H4 (cell line): ENCODE data around the gene SCUBE1. TPM values are rescaled to one million over a fixed set of nuclear protein-coding genes. Genes with fewer than 3 reads are reported as not detected.

Source experiments
- DNase-seq: peaks from one replicate; pipeline ENCODE4 v3.0.0-alpha.2; 2015; ENCODE audit warnings: low spot score
- total RNA-seq: library from RNA; depleted of rRNA; stranded (reverse); fragments of >200 nt; shearing (Covaris generic); gene quantifications from 2 replicates; pipeline ENCODE4 v1.2.3, GENCODE V29; 2014

The SCUBE1 gene
- total RNA-seq, 1 experiment from 2014 or later, result 0.04 TPM

GRCh38 chr22:43217285-43218030 is 125.7 kb downstream of the SCUBE1 start:
- DNase-seq, result no peak

DNA sequence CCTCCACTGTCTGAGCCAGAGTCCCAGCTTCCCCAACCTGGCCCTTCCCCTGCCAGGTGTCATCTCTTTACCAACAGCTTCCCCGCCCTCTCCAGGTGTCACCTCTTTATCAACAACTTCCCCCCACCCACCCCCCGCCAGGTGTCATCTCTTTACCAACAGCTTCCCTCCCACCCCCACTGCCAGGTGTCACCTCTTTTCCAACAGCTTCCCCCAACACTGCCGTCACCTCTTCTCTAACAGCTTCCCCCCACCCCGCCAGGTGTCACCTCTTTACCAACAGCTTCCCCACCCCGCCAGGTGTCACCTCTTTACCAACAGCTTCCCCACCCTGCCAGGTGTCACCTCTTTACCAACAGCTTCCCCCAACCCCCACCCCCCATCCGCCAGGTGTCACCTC is 126.4 kb downstream of the SCUBE1 start:
- DNase-seq, result no peak

- DNase-seq, result no peak
Measured at GRCh38 chr22:43213962-43214361, 129.2 kb downstream of the SCUBE1 start.

- no peak for DNase-seq
Measured at GRCh38 chr22:43213051-43213450, 130.1 kb downstream of the SCUBE1 start.

DNA sequence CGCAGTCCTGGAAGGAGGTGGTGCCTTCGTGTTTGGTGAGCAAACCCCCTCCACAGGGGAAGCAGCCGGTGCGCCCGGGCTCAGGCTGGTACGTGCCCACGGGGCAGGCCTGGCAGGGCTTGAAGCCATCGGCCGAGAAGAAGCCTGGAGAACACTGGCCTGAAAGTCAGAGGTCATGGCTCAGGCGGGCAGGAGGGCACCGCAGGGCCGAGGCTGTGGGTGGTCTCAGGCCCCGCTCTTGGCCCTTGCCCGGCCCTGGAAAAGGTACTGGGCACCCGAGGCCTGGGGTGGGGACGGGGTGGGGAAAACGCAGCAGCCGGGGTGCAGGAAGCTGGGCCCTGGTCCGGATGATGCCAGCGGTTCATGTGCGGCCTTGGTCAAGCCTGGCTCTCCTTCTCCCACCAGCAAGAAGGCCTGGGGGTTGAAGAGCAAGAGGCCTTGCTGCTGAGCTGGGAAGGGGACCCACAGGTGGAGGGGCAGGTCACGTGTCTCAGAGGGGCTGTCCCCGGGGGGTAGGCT is 130.7 kb downstream of the SCUBE1 start:
- no peak for DNase-seq

- DNase-seq, result no peak
Measured at GRCh38 chr22:43211941-43212433, 131.2 kb downstream of the SCUBE1 start.

GRCh38 chr22:43210631-43211515 is 132.3 kb downstream of the SCUBE1 start:
- no peak for DNase-seq

DNA sequence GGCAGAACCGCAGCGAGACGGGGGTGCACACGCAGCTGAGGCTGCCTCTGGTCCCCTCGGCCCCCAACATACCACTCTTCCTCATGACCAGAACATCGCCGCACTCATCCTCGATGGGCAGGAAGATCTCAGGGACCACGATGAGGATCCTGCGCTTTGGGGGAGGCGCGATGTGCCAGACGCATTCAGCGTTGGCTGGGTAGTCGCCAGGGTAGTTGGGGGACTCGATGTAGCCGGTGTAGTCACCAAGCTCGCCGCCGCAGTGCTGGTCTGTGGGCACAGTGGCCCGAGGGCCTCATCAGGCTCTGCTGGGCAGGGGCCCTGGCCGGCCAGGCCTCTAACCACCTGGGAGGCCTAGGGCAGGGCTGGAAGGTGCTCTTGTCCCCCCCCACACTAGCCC is 133.2 kb downstream of the SCUBE1 start:
- no peak for DNase-seq

- no peak for DNase-seq
Measured at GRCh38 chr22:43209523-43209890, 133.7 kb downstream of the SCUBE1 start.

GRCh38 chr22:43208703-43209522 is 134.3 kb downstream of the SCUBE1 start:
- DNase-seq, result no peak

DNA sequence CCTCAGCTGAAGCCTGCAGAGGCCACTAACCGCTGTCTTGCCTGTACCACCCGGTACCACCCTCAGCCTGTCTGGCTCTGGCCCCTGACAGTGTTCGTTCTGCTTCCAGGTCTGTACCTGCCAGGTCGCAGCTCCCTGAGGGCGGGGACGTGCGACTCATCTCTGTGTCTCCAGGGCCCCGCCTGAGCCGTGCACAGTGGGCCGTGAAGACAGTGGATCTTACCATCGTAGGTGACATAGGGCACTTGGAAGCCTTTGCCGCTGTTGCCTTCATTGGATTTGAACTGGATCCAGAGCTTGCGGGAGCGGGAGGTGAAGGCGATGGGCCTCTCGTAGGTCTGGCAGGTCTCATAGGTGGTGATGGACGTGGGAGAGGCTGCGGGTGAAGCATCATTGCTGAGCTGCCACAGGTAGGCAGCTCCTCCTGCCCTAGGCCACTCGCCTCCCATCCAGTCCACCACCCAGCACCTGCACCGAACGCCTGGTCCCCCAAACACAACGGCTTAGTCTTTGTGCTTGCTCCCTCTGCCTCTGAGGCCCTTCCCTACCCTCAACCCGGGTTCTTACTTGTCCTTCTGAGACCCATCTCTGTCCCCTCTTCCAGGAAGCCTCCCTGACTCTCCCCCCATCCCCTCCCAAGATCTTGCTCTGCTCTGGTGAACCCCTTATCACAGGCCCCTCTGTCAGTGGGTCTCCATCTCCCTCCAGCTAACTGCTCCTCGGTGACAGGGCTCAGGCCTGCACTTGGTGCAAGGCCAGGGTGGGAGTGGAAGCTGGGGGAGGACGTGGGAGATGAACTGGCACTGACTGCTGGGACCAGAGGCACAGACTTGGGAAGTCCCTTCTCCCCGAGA is 135.1 kb downstream of the SCUBE1 start:
- DNase-seq, result no peak

DNA sequence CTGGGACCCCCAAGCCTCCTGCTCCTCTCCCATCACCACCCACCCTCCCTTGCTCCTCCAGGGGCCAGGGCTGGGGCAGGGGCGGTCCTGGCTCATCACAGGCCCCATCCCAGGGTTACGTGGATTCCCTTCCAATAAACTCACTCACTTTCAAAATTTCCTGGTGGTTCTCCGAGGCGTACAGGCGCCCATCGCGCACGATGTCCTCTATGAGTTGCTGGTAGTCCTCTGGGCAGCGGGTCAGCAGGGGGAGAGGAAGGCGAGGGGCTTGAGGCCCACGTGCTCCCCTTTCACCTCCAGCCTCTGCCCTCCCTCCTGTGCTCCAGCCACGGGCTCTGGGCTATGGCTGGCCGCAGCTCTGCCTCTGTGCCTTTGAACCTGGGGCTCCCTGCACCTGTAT is 135.8 kb downstream of the SCUBE1 start:
- no peak for DNase-seq

DNA sequence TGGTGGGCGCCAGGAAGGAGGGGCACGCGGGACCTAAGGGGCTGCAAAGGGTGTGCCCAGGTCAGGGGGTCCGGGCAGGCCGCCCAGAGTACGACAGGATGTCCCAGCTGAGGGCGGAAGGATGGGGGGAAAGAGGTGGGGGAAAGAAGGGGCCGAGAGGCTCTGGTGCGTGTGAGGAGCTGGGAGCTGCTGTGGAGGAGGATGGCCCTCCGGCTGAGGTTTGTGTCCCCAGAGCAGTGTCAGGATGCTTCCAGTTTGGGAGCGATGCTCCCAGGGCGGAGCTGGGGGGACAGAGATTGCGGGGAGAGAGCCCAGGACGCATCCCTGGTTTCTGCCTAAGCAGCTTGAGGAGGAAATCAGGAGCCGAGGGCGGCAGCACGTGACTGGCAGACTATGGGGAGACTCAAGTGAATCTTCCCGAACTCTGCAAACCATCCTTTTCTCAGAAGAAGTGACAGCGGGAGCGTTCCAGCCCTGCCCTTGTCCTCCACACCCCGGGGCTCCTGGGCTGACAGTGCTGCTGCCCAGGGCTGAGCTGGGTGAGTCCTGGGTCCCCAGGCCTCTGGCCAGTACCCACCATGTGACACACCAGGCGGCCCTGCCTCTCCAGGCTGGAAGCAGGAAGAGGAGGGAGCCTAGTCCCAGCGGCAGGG is 136.5 kb downstream of the SCUBE1 start:
- no peak for DNase-seq

GRCh38 chr22:43205748-43206508 is 137.2 kb downstream of the SCUBE1 start:
- no peak for DNase-seq

DNA sequence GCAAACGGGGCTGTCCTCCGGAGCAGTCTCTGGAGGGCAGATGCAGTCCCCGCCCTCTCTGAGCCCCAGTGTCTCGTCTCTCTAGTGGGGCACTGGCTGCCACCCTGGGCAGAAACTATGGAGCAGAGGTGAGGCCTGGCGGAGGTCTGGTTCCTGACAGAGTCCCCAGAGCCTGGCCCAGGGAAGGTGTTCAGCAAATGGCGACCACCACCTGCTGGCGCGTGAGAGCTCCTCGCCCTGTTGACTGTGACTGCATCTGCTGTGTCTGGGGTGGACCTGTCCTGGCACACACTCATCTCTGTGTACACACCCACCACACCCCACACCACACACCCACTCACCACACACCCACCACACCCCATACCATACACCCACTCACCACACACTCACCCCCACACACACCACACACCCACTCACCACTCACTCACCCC is 137.9 kb downstream of the SCUBE1 start:
- no peak for DNase-seq

GRCh38 chr22:43203471-43203981 is 139.6 kb downstream of the SCUBE1 start:
- DNase-seq, result no peak

DNA sequence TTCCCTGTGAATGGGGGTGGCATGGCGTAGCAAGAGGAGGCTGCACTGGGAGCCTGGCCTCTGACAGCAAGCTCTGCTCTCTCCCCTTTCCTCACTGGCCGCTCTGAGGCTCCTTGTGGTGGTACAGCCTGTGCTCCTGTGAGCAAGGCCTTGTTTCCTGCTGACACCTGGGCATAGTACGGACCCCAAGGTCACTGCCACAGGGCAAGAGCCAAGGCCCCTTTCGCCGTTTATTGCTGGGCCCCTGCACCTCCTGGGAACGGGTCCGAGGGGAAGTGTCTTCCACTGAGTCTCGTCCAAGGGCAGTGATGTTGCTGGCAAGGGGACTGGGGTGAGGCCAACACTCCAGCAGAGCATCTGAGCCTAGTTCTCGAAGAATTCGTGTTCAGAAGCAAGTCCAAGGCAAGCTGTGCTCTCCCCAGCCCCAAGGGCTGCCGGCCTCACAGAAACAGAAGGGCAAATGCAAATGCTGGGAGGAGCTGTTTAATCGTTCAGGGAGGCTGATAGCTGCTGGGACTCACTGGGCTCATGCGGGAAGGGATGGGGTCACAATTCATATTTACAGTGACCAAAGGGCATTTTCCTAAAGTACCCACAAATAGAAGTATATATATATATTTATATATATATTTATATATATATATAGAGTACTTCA is 140.3 kb downstream of the SCUBE1 start:
- no peak for DNase-seq

GRCh38 chr22:43202326-43202725 is 140.8 kb downstream of the SCUBE1 start:
- no peak for DNase-seq
